Hepatocyte (in vitro differentiated cells): ENCODE measurements around the gene TPSG1.

Experiments
- CTCF ChIP-seq: fragments of 200-600 bp; sonication (generic); IDR thresholded peaks from 2 replicates; pipeline ENCODE4 v1.5.1; 2016; ENCODE audit warnings: antibody characterized with exemption, mild to moderate bottlenecking; ENCODE audit not compliant: poor library complexity
- EZH2 ChIP-seq: fragments of 200-600 bp; sonication (generic); IDR thresholded peaks from 2 replicates; pipeline ENCODE4 v1.6.1; 2016; ENCODE audit warnings: antibody characterized with exemption, mild to moderate bottlenecking, borderline replicate concordance
- EZH2phosphoT487 ChIP-seq: fragments of 200-600 bp; sonication (generic); IDR thresholded peaks from one replicate; pipeline ENCODE4 v1.6.1; 2018; ENCODE audit warnings: antibody characterized with exemption, mild to moderate bottlenecking, low read depth, moderate library complexity; ENCODE audit not compliant: unreplicated experiment, severe bottlenecking

GRCh38 chr16:1220841-1221627 lies 4.0 kb downstream of the TPSG1 start:
- TF ChIP-seq CTCF (no peak), EZH2 (no peak), EZH2phosphoT487 (no peak)
